Stimulated activated CD8-positive, alpha-beta memory T cell treated with anti-CD3 and anti-CD28 coated beads, Interleukin-12 subunit alpha, Interleukin-12 subunit beta, amount 100 ng/mL, for 24 hours (primary cell): ENCODE results near the gene ANO9.

ENCODE experiments used
- DNase-seq: peaks from one replicate; pipeline ENCODE4 v3.0.0-alpha.2; 2020; ENCODE audit errors: extremely low read depth

Gene ANO9, protein sequence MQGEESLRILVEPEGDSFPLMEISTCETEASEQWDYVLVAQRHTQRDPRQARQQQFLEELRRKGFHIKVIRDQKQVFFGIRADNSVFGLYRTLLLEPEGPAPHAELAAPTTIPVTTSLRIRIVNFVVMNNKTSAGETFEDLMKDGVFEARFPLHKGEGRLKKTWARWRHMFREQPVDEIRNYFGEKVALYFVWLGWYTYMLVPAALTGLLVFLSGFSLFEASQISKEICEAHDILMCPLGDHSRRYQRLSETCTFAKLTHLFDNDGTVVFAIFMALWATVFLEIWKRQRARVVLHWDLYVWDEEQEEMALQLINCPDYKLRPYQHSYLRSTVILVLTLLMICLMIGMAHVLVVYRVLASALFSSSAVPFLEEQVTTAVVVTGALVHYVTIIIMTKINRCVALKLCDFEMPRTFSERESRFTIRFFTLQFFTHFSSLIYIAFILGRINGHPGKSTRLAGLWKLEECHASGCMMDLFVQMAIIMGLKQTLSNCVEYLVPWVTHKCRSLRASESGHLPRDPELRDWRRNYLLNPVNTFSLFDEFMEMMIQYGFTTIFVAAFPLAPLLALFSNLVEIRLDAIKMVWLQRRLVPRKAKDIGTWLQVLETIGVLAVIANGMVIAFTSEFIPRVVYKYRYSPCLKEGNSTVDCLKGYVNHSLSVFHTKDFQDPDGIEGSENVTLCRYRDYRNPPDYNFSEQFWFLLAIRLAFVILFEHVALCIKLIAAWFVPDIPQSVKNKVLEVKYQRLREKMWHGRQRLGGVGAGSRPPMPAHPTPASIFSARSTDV

DNA sequence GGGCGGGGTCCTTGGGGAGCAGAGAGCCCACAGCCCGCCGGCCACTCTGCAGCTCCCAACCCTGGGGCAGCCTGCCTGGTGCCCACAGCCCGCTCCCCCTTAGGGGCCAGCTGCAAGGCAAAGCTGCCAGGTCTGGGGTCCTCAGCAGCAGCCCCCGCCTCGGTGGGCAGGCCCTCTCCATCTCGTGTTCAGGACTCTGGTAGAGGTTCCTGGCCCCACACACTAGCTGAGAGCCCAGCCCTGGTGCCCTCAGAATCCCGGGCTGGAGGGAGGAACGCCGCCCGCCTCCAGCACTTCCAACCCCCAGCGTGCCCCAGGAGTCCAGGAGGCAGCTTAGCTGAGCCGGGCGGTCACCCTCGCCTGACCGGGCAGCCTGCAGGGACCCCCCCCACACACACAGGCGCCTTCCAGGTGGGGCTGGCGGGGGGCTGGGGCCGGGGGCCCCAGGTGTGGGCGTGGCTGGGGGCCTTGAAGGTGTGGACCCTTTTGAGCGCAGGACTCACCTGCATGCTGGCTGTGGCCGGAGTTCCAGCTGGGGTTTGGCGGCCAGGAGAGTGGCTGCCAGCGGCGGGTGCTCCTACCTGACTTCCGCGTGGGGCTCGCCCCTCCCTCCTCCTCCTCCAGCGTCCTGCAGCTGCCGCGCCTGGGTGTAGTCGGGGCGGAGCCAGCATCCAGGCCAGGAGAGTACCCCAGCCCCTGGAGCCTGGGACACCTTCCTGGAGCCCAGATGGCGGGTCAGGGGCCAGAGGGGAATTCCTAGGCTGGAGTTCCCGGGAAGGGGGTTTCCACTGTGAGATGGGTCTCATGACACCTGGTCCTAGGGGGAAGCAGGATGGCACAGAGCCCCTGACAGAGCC, at the start of gene ANO9:
ANO9 (minus strand) TSS at position 594 of the 857 bp plus-strand sequence; CDS start at position 509, 85 bp downstream.
- peak; percentile 22 for DNase-seq

DNA sequence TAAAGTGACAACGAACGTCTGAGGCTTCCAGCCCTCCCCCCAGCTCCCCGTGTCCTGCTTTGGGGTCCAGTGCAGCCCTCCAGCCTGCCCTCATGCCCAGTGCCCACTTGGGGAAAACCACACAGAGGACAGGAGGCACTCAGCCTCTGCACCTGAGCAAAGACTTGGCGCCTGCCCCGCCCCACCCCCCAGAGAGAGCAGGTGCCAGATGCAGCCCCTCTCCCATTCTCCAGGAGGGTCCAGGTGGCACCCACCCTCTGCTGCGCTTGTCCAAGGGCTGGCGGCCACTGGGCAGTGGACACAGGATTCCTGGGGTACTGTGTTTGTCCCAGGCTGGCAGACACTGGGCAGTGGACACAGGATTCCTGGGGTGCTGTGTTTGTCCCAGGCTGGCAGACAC, 49.5 kb upstream of the ANO9 start:
- no peak for DNase-seq

DNA sequence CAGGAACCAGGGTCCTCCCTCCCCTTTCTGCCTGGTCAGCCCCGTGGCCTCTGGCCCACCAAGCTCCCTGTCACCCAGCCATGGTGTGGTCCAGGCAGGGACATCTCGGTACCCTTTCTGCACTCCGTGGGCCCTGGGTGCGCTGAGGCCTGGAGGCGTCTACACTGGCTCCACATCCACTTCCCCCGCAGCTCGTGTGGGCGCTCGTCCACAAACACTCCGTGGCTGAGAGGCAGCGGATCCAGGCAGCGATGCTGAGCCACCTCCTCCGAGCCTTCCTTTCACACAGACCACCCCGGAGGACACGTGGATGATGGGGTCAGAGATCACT, 49.1 kb upstream of the ANO9 start:
- DNase-seq, result no peak

DNA sequence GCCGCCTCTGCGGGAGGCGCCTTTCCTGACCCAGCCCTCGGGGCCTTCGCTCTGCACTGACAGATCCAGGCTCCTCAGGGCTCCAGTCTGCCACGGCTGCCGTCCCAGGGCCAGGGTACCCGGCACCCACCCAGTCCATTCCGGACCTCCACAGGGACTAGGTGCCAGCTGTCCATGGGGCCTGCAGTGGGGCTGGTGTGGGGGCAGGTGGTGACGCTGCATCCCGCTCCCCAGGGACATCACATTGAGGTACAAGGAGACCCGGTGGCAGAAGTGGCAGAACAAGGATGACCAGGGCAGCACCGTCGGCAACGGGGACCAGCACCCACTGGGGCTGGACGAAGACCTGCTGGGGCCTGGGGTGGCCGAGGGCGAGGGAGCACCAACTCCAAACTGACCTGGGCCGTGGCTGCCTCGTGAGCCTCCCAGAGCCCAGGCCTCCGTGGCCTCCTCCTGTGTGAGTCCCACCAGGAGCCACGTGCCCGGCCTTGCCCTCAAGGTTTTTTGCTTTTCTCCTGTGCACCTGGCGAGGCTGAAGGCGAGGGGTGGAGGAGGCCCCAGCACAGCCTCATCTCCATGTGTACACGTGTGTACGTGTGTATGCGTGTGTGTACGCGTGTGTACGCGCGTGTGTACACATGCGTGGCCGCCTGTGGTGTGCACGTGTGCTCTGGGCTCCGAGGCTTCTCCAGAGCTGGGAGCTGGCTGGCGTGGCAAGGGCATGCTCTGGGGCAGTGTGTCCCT, 48.5 kb upstream of the ANO9 start:
- DNase-seq, result no peak

DNA sequence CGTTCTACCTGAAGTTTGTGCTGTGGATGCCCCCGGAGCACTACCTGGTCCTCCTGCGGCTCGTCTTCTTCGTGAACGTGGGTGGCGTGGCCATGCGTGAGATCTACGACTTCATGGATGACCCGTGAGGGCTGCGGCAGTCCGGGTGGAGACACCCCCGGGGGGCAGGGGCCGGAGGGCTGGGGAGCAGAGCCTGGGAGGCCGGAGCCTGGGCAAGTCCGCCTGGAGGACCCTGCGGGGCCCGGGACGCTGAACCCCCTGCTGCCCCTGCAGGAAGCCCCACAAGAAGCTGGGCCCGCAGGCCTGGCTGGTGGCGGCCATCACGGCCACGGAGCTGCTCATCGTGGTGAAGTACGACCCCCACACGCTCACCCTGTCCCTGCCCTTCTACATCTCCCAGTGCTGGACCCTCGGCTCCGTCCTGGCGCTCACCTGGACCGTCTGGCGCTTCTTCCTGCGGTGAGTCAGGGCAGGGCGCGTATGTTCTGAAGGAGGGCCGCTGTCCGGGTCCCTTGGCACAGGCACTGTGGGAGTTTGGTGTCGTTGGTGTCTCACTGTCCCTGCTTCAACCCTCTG, 47.9 kb upstream of the ANO9 start:
- DNase-seq, result no peak

DNA sequence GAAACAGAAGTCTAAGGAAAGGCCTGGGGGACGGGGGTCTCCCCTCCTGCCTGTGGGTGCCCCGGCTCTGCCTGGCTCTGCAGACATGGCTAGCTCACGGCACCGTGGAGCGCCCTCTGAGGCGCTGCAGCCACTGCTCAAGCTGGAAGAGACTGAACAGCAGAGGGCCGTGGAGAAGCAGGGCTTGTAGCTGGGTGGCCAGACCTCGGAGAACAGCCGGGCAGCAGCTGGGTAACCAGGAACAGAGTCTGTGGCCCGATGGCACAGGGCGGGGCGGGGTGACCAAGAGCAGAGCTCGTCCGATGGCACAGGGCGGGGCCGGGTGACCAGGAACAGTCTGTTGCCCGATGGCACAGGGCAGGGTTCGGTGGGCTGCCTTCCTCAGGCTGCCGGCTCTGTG, 47.2 kb upstream of the ANO9 start:
- no peak for DNase-seq

DNA sequence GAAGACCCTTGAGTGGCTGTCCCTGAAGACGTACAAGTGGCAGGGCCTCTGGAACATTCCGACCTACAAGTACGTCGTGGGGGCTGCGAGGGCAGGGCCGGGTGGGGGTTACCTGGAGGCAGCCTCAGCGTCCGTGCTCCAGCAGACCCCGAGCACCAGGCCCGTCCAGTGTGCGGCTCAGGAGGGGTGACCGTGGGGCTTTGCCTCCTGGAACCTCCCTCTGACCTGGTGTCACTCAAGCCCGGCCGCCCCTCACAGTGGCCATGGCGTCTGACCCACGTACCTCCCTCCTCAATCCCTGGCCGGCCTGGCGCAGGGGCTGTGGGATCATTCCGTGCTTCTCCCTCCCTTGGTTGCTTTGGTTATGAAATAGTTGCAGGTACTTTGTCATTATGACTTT, 46.8 kb upstream of the ANO9 start:
- no peak for DNase-seq

DNA sequence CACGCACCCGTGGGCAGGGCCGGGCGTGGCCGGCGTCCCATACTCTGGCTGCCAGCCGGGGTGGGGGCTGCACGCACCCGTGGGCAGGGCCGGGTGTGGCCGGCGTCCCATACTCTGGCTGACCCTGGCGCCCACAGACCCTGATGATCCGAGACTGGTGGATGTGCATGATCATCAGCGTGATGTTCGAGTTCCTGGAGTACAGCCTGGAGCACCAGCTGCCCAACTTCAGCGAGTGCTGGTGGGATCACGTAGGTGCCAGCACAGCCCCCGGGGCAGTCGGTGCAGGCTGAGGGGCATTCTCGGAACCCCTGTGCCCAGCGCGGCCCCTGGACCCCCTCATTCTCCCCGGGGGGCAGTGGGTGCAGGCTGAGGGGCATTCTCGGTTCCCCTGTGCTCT, 46.3 kb upstream of the ANO9 start:
- no peak for DNase-seq

DNA sequence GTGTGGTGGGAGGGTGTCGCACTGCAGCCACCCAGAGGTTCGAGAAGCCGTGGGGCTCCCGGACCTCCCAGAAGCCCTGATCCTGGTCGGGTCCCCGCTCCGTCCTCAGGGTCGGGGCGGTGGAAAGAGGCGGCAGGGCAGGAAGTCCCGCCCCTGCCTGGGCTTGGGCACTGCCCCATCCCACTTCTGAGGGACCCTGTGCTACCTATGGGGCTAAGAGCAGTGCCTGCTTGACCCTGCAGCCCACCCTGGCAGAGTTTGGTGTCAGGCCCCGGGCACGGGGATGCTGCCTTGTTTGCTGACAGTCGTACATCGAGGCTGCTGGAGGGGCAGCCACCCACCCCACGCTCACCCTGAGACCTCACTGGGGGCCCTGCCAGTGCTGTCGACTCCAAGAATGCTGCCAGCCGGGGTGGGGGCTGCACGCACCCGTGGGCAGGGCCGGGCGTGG, 45.8 kb upstream of the ANO9 start:
- no peak for DNase-seq

DNA sequence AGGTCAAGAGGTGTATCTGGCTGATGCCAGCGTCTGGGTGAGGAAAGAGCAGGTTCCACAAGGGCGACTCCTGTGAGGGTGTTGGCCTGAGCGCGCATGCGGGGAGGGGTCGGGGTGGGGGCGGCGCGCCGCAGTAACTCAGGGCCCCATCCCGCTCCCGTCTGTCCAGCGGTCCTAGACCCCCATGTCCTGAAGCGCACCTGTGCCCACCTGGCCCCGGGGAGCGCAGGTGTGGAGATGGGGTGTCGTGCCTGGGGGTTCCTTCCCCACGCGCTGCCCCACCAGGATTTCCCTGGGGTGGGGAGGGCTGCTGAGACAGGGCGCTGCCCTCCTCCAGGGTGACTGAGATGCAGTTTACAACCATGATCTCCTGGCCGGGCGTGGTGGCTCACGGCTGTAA, 44.4 kb upstream of the ANO9 start:
- no peak for DNase-seq

DNA sequence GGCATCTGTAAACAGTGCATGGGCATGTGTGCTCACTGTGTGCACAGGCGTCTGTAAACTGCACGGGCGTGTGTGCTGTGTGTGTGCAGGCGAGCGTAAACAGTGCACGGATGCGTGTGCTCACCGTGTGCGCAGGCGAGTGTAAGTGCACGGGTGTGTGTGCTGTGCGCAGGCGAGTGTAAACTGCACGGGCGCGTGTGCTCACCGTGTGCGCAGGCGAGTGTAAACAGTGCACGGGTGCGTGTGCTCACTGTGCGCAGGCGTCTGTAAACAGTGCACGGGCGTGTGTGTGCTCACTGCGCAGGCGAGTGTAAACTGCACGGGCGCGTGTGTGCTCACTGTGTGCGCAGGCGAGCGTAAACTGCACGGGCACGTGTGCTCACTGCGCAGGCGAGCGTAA, 42.8 kb upstream of the ANO9 start:
- DNase-seq, result no peak

DNA sequence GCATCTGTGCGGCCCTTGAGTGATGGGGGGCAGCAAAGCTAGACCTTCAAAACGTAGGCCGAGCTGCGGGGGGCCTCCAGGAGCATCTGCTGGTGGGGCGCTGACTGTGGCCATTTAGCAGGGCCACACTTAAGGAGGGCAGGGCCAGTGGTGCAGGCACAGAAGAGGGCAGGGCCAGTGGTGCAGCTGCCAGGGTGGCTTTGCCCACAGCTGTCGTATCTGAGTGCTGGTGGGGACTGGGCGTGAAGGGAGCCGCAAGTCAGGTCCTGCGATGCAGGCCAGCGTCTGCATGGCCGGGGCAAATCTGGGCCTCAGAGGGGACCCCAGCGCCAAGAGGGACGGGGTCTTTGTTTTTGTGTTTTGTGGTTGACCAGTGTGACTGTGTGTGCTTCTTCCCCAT, 37.5 kb upstream of the ANO9 start:
- DNase-seq, result no peak

DNA sequence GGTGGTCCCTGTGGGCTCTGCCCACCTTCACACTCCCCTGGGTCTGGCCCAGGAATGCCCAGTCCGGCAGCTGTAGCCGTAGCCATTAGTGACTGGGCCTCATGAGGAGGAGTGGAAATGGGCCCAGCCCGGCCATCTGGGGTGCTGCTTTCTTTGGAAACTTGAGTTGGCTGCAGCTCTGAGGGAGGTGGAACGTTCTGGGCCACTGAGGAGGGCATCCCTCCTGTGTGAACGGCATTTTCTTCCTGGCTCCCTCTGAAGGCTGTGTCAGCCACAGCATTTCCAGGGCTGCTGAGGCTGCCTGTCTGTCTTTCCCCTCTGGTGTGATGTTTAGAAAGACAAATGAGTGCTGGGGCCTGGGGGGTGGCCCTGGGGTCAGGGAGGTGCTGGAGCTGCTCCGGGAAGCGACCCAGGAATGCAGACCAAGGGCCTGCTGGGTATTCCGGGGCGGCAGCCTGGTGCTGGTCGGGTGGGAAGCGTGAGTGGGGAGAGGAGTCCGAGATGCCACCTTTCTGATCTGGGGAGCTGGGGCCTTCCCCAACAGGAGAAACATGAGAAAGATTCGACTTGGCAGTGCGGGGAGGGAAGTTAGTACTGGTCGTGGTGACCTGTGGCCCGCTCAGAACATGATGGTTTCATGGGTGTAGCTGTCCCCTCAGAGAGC, 35.4 kb upstream of the ANO9 start:
- no peak for DNase-seq

DNA sequence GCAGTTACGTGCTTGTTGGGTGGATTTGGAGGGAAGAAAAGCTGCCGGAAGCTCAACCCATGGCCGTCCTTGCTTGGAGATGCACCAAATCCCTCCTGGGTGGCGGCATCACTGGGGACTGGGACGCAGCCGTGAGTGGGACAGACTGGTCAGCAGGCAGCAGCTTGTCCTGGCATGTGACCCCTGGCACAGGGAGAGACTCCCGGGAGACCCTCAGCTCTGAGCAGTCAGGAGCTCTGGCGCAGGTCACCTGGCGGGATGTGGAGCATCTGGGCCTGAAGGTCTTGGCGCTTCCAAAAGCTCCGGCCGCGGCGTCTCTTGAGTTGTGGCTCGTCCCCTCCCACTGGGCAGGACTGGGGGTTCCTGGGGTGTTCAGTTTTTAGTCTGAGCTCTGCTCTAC, 34.6 kb upstream of the ANO9 start:
- no peak for DNase-seq

DNA sequence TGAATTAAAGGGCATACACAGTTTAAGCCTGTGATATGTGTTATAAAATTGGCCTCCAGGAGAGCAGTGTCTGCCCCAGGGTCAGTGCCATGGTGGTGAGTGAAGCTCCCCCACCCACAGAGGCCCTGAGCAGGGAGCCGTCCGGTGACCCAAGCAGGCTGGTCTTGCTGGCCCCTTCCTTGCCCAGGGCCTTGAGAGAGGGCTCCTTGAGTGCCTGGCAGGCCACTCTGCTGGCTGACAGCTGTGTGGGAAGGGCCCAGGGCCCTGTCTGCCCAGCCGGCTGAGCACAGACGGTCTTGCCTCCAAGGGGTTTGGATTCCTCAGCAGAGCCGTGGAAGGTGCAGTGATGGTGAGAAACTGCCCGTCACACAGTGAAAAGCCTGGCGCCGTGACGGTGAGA, 34.1 kb upstream of the ANO9 start:
- no peak for DNase-seq

DNA sequence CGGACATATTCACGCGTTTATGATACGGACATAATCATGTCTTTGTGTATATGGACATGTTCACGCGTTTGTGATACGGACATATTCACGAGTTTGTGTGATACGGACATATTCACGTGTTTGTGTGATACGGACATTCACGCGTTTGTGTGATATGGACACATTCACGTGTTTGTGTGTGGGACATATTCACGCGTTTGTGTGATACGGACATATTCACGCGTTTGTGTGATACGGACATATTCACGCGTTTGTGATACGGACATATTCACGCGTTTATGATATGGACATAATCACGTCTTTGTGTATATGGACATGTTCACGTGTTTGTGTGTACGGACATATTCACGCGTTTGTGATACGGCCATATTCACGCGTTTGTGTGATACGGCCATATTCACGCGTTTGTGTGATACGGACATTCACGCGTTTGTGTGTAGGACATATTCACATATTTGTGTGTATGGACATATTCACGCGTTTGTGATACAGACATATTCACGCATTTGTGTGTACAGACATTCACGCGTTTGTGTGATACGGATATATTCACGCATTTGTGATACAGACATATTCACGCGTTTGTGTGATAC, 33.2 kb upstream of the ANO9 start:
- DNase-seq, result no peak

DNA sequence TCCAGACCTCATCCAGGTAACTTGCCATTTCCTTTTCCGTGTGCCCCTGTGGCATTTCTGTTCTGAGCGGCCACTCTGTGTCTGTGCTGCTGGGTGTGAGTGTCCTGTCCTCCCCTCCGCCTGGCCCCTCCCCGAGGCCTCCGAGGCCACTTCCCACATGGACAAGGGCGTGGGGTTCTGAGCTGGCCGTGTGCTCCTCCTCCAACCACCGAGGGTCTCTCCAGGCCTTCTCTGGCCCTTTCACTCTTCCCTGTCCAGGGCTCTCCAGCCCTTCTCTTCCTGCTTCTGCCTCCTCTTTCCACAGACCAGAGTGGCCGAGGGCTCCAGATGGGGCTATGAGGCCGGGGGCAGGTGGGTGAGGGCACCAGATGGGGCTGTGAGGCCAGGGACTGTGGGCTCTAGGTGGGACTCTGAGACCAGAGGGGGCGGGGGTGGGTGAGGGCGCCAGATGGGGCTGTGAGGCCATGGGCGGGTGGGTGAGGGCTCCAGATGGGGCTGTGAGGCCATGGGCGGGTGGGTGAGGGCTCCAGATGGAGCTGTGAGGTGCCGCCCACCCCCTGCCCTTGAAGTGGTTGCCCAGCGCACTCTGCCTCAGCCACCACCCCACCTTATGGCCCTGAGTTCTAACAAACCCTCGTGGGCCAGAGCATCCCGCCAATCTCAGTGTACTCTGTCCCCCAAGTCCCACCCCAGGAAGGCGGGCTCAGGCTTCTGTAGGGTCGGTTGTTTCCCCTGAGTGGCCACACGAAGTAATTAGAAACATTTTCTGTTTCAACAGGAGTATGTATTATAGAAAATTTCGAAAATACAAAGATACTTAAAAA, 32.4 kb upstream of the ANO9 start:
- DNase-seq, result no peak

DNA sequence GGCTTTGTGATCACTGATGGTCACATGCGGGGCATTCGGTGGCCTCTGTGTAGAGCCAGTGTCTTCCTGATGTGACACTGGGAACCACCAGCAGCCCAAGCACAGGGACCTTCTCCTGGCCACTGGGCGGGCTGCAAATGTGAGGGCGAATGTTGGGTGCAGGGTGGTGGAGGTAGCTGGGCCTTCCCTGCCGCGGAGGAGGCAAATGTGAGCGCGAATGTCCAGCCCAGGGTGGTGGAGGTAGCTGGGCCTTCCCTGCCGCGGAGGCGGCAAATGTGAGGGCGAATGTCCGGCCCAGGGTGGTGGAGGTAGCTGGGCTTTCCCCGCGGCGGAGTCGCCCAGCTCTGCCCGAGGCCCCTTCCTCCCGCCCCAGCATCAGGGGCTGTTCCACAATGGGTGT, 31.6 kb upstream of the ANO9 start:
- DNase-seq, result no peak

DNA sequence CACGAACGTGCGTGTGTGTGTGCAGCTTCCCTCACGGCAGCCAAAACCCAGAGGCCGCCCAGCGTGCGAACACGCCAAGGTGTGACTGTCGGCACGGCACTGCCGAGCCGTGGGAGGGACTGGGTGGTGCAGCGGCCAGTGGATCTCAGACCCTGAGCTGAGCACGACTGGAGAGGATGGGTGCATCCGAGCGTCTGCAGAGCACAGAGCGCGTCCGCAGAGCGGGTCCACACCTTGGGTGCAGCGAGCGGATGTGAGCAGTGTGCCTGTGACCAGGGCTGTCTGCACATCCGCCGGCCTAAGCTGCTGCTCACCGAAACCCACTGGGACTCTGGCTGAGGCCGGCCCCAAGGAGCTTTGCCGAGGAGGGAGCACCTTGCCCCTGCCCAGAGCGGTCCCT, 31.0 kb upstream of the ANO9 start:
- DNase-seq, result no peak

DNA sequence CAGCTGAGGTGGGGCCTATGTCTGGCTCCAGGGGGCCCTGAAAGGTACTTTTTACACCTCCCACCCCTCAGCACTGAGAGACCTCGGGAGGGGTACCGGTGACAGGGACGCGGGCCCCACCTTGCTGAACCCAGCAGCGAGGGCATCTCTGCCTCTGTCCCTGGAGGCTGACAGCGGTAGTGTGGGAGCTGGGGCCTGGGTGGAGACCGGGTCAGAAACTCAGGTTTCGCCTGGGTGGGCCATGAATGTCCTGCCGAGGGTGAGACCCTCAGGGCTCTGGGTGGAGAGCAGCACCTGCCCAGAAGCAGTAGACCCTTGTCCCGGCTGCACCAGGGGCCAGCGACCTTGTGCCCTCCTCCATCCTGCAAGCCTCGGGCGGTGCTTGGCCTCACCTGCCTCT, 30.5 kb upstream of the ANO9 start:
- DNase-seq, result no peak
